Fibroblast of gingiva (primary cell): ENCODE measurements around the gene FAM193A.
A peak's percentile ranks its signal among the peaks of the same experiment; 100 is the strongest.
"Not testable (repeated sequence)": the region's sequence is repeated elsewhere in the genome, so short reads cannot be mapped to it uniquely, and the experiment has no call there.

Experiments used
- DNase-seq: peaks from one replicate; pipeline ENCODE4 v3.0.0-alpha.2; 2011; ENCODE audit warnings: low read depth

The FAM193A gene

GRCh38 chr4:2574009-2574408 lies 37.6 kb downstream of the FAM193A start:
- DNase-seq, result no peak

GRCh38 chr4:2574863-2575262 lies 38.4 kb downstream of the FAM193A start:
- DNase-seq, result no peak

- DNase-seq, result no peak
These were observed 39.8 kb downstream of the FAM193A start for GRCh38 chr4:2576290-2576689.

GRCh38 chr4:2578106-2578505 lies 41.7 kb downstream of the FAM193A start:
- no peak for DNase-seq

- no peak for DNase-seq
These were observed 43.5 kb downstream of the FAM193A start for GRCh38 chr4:2579910-2580309.

GRCh38 chr4:2583092-2583491 lies 46.6 kb downstream of the FAM193A start:
- DNase-seq, result no peak

- DNase-seq, result peak; percentile 64
These were observed 47.1 kb downstream of the FAM193A start for GRCh38 chr4:2583517-2583916.

- DNase-seq, result no peak
These were observed 50.1 kb downstream of the FAM193A start for GRCh38 chr4:2586502-2586901.

- DNase-seq, result peak; percentile 67
These were observed 50.9 kb downstream of the FAM193A start for GRCh38 chr4:2587213-2587823.

- DNase-seq, result no peak
These were observed 51.8 kb downstream of the FAM193A start for GRCh38 chr4:2588259-2588658.

GRCh38 chr4:2591189-2591588 lies 54.7 kb downstream of the FAM193A start:
- DNase-seq, result no peak

- not testable (repeated sequence) for DNase-seq
These were observed 55.6 kb downstream of the FAM193A start for GRCh38 chr4:2592014-2592413.

GRCh38 chr4:2592572-2592971 lies 56.1 kb downstream of the FAM193A start:
- DNase-seq, result no peak

- DNase-seq, result no peak
These were observed 56.6 kb downstream of the FAM193A start for GRCh38 chr4:2593003-2593402.

- no peak for DNase-seq
These were observed 59.0 kb downstream of the FAM193A start for GRCh38 chr4:2595436-2595835.

GRCh38 chr4:2595952-2596552 lies 59.6 kb downstream of the FAM193A start:
- no peak for DNase-seq

- no peak for DNase-seq
These were observed 60.2 kb downstream of the FAM193A start for GRCh38 chr4:2596611-2597010.

GRCh38 chr4:2598511-2599303 lies 62.3 kb downstream of the FAM193A start:
- no peak for DNase-seq

GRCh38 chr4:2599304-2599654 lies 62.8 kb downstream of the FAM193A start:
- no peak for DNase-seq

GRCh38 chr4:2600878-2601277 lies 64.4 kb downstream of the FAM193A start:
- no peak for DNase-seq

- DNase-seq, result no peak
These were observed 68.2 kb downstream of the FAM193A start for GRCh38 chr4:2604614-2605013.

GRCh38 chr4:2606960-2607506 lies 70.6 kb downstream of the FAM193A start:
- no peak for DNase-seq

- no peak for DNase-seq
These were observed 71.4 kb downstream of the FAM193A start for GRCh38 chr4:2607822-2608221.
